GM18498 (cell line): ENCODE measurements around the gene ANKS6.

ENCODE experiments used
- ATAC-seq: cut with Tn5 transposase; IDR thresholded peaks from one replicate; pipeline ENCODE4 v1.9.1; 2021; ENCODE audit warnings: mild to moderate bottlenecking, moderate library complexity; ENCODE audit not compliant: unreplicated experiment

ANKS6 gene

DNA sequence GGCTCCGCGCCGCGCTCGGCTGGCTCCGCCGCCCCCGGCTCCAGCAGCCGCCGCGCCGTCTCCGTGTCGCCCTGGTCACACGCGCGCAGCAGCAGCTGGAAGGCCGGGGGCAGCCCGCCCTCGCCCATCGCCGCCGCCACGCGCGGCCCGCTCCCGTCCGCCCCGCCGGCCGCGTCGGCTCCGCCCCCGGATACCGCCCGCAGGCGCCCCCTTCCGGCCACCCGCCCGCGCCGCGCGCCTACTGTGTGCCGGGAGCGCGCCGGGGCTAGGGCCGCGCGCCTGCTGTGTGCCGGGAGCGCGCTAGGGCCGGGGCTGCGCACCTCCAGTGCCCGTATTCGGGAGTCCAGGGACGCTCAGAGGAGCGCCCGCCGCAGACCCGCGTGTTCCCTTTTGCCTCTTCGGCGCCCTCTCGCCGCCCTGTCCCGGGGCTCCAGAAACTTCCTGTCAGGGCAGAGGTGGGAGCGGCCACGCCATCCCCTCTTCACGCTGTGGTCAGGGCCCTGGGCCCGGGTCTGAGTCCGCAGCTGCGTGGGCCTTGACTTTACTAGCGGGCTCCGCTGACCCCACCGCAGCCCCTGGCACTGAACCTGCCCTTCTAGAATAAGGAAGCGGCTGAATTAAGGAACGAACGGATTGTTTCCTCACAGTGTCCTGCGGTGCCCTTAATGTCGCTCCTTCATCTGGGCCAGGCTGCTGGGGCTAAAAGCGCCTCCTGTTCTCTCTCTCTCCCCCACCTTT, at the start of gene ANKS6:
TSS of gene ANKS6 (minus strand) at position 192 of the 738 bp plus-strand sequence. CDS start at position 128, 64 bp downstream.
- peak; percentile 88 for ATAC-seq

DNA sequence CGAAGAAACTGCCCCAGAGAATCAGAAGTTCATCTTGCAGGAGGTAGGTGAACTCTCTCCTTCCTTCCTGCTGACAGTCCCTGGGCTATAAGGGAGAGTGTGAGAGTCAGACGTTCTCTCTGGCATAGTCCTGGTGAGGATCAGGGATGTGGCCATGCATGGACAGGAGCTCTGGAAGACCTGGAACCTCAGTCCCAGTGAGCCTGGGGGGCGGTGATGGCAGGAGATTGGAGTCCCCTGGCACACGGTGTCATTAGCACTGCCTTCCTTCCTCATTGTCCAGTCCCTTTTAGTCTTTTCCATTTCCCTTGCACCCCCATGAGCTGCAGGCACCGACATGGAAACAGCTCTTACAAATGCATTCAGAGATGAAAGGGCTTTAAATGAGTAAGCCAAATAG, 49.7 kb upstream of the ANKS6 start:
- ATAC-seq: no peak

DNA sequence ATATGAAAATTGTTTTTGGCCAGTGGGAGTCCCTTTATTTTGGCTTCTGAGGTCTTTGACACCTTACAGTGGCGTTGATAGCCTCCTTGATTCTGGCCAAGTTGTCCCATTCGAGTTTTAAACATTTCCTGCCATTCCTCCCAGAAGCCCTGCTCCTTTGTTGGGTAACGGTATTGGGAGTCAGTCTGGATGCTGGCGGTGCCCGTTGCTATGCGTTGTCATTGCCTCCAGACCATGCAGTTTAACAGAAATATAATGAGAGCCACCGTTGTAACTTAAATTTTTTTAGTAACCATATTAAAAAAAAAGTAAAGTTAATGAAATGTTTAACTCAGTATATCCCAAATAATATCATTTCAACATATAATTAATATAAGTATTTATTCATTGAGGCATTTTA, 46.2 kb upstream of the ANKS6 start:
- no peak for ATAC-seq

DNA sequence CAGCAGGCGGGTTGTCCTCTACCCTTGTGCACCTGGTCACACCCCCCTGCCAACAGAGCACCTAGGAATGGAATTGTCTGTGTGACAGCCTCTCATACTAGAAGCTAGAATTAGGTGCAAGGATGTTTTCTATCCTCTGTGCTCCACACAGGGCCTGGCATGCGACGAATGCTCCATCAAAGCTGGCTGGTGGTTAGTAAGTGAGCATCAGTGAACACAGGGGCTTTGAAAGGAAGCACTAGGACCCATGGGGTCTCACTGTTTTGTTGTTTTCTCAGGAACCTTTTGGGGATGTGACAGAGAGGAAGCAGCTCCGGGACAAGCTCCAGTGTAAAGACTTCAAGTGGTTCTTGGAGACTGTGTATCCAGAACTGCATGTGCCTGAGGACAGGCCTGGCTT, 43.4 kb upstream of the ANKS6 start:
- no peak for ATAC-seq

DNA sequence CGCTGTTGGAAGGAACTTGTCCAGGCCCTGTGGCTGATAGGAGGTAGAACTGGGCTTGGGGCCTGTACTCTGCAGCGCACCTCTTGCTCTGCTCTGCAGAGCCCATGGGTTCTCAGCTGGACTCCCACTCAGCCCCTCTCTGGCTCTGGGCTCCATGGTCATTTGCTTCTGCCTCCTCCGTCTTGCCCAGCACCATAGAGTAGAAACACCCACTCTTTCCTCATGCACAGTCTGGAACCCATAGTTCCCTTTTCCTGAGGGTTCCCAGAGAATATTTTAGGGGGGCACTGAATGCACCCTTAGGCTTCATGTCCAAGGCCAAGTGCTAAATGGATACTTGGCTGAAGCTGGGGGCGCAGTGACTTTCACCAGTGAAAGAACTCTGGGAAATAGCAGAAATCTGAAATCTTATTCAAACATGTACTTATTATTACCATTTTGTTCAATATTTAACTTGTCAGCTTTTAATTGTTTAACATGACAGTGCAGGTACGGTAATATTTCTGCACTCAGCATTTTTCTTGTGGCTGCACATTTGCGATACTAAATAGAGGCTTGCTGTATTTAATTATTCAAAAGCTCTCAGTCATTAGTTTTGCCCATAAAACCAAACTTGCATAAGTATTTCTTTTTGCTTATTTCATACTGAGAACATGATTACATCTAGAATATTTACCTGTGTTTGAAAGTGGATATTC, 42.7 kb upstream of the ANKS6 start:
- no peak for ATAC-seq

DNA sequence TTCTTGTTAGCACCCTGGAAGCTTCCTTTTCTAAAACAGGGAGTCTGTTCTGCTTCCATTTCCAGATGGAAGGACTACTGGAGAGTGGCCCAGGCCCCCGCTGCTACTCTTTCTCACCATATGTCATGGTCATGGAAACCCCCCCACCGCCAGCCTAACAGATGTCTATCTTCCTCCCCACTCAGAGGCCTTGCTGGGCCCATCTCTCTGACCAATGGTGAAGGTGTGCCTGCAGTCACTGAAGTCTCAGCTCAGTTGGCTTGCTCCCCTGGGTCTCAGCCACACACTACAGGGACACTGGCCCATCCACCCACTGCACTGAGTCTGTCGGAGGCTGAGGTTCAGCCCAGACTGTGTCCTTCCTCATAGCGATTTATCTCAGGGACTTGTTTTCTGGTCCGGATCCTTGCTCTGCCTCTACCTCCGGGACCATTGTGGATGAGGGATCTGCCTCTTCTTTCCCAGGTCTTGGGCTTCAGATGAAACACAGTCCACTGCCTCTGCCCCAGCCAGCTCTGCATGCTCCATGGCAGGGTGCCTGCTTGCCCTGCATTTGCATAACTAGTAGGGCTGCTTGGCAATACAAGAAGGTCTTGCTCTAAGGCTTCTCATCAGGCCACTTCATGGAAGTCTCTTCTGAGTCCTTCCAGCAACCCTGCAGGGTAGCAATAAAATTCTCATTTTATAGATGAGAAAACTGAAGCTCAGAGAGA, 42.0 kb upstream of the ANKS6 start:
- ATAC-seq: no peak

DNA sequence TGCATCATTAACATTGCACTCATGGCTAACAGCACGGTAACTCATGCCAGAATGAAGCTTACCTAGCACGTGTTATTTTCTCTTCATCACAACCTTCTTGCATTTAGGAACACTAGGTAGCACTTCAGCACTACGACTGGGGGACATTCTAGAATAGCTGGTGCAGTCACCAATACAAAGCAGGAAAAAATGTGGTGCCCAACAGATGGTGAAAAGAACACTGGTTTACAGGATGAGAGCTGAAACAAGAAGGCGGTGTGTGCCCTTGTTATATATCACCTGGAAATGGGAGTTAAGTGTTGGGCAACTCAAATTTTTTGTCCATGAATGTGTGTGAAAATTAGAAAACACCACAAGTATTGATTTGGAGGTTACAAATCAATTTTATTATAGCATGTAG, 41.2 kb upstream of the ANKS6 start:
- no peak for ATAC-seq

DNA sequence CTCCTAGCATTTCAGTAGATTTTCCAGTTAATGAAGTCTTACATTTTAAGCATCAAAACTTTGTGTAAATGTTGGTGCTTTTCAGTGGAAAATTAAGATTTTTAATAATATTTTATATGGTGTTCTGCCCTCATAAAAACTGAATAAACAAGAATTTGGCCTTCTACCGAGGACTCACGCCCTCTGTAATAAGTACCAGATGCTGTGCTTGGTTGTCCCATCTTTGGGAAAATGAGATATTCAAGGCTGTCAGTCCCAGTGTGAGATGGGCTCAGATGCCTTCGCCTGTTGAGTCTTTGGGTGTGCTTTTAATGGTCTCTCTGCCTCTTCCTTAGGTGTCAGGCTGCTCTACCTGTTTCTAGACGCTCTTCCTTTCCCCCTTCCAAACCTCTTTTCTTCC, 39.9 kb upstream of the ANKS6 start:
- ATAC-seq: no peak

DNA sequence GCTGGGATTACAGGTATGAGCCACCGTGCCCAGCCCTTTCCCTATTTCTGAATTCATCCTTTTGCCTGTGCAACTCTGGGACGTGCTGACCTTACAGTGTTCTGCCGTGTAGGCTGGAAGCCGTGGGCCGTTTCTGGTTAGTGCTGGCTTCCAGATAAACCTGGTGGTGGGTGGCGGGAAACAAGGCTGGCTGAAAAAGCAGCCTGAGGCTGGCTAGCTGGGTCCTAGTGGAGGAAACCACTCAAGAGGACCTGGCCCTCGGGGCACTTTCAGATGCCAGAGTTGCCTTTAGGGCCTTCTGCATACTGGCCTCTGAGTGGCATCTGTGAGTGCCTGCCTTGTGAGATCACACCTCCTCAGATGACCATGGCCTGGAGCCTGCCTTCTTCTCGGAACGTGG, 38.0 kb upstream of the ANKS6 start:
- no peak for ATAC-seq

DNA sequence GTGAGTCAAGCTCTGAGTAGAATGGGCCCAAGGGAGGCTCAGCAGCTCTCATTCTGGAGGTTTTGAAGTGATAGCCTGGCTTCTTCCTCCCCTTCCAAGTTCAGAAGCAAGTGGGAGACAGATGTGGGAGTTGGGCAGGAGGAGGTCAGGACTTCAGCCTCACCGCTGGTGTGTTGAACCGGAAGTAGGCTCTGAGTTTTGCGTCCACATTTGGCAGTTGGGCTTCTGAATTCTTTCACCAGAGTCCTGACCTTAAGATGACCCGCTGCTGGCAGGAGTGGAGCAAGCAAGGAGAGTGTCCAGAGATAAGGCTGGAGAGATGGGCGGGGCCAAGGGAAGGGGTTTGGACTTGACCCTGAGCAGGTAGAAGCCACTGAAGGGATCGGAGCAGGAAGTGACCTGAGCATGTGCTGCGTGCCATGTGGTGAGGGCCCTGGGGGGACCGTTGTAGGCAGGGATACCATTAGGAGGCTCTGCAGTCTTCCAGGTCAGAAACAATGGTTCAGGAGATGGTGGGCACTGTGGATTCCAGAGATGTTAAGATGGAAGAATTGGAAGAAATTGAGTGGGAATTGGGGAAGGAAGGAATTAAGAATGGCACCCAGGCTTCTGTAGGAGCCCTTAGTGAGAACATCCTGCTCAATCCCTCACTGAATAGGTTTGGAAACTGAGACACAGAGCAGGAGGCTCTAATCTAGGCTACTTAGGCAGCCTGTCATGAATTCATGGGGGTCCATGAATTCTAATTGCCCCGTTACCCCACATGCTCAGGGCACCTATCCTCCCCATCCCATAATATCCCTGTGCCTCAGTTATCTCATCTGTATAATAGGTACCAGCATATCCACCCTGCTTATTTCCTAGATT, 37.0 kb upstream of the ANKS6 start:
- ATAC-seq: no peak

DNA sequence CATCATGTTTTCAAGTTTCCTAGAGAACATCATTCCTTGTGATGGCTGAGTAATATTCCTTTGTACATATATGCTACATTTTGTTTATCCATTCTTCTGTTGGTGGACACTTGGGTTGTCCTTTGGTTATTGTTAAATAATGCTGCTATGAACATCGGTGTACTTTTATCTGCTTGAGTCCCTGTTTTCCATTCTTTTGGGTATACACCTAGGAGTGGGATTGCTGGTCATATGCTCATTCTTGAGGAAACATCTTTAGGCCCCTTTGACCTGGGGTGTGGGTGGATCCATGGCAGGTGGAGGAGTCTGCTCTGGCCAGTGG, 36.4 kb upstream of the ANKS6 start:
- ATAC-seq: no peak

DNA sequence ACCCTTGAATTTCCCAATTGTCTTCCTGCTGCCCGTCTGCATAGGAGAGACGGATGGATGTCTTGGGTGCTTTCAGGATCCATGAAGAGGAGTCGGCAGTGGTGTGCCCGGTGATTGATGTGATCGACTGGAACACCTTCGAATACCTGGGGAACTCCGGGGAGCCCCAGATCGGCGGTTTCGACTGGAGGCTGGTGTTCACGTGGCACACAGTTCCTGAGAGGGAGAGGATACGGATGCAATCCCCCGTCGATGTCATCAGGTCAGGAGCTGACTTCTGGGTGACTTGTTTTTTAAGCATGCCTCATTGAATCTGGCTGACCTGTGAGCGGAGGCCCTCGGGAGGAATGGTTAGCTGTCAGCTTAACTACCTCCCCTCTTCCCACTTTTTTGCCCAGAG, 35.3 kb upstream of the ANKS6 start:
- no peak for ATAC-seq

DNA sequence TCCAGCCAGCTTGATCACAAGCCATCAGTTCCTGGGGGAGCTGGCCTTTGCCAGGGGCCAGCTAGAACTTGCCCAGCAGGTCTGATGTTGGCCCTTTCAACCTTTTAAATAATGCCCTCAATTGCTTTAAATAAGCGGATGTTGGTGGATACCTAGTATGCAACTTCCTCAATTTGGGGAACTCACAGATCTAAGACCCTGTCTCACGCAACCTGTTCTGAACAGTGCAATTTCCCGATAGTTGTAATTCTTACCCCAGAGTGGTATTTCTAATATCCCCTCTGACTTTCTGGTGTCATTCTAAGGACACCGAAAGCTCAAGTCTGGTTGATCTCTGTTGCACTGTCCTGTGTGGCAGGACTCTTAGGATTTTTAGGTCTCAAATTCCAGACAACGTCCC, 34.2 kb upstream of the ANKS6 start:
- no peak for ATAC-seq

DNA sequence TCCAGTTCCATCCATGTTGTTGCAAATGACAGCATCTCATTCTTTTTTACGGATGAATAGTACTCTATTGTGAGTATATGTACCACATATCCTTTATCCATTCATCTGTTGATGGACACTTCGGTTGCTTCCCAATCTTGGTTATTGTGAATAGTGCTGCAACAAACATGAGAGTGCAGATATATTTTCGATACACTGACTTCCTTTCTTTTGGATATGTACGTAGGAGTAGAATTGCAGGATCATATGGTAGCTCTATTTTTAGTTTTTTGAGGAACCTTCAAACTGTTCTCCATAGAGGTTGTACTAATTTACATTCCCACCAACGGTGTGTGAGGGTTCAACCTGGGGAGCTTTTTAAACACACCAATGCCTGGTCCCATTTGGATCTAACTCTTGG, 33.4 kb upstream of the ANKS6 start:
- no peak for ATAC-seq

DNA sequence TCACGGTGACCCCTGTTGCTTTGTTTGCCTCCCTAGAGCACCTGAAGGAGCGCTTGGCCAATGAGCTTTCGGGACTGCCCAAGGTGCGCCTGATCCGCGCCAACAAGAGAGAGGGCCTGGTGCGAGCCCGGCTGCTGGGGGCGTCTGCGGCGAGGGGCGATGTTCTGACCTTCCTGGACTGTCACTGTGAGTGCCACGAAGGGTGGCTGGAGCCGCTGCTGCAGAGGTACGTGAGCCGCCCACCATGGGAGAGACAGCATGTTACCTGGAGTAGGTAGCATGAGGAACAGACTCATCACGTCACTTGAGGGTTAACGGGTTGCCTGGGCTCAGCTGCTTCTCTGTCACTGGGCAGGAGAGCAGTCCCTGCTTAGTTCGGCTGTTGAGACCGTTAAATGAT, 30.4 kb upstream of the ANKS6 start:
- ATAC-seq: no peak

DNA sequence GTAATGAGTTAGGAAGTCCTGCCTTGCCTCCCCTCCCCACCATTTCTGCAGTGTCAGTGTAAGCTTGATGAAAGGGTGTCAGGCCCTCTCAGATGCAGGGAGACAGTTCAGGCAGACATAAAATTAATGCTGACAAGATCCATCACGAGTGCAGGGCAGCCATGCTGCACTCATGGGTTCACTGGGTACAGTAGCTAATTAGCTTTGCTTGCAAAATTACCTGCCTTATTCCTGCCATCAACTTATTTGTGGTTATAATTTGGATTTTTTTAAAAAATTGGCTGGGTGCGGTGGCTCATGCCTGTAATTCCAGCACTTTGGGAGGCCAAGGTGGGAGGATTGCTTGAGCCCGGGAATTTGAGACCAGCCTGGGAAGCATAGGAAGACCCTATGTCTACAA, 29.1 kb upstream of the ANKS6 start:
- no peak for ATAC-seq

DNA sequence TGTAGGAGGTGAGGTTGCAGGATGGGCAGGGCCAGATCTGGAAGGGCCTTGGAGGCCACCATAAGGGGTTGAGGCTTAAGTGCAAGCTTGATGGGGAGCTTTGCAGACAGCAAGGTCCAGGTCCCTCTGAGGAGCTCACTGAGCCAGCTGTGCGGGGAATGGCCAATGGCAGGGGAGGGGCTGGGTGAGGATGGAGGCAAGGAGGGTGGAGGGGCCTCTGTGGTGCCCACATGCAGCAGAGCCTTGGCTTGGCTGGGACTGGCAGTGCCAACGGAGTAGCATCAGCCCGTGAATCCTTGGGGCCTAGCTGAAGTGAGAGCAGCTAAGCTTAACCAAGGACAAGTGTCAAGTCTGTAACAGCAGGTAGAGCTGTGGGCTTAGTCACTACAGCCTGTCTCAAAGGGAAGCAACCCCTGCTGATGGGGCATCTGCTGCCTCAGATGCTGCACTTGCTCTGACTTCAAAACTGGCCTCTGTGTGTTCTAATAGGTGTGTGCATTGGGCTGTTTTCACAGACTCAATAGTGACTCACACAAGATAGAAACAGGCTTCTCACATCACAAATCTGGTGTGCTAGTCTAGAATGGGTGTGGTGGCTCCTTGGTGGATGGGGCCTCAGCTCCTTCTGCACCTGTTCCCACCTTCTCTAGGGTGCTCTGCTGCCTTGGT, 27.4 kb upstream of the ANKS6 start:
- ATAC-seq: no peak

DNA sequence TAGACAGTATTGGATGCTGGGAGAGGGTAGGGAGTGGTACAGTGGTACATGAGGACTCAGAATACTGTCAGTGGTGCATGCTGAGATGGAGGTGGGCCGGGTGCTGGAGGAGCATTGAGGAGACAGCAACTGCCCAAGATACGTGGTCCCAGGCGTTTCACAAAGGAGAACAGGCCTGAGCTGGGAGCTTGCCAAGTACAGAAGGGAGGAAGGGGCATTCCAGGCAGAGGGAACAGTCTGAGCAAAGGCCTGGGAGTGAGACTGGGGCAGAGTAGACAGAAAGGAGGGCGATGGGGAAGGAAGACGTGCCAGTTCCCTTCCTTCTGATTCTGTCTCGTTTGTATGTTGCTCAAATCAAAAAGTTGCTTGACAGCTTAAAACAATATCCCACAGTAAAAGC, 26.3 kb upstream of the ANKS6 start:
- ATAC-seq: no peak

DNA sequence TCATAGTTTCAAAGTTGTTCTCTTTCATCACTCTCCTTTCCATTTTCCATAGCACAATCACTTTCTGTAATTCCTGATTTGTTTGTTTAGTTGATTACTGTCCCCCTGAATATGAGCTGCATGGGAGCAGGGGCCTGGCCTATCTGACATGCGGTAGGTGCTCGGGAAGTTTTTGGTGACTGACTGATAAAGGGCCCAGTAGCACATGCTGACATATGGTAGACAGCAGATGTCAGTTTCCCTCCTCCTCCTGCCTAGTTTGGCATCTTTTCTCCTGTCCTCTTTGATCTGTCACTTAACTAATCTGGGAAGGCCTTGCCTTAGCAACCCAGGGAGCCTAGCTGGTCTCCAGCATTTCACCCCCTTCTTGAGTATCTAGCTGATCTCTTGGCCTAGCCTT, 25.5 kb upstream of the ANKS6 start:
- ATAC-seq: no peak

DNA sequence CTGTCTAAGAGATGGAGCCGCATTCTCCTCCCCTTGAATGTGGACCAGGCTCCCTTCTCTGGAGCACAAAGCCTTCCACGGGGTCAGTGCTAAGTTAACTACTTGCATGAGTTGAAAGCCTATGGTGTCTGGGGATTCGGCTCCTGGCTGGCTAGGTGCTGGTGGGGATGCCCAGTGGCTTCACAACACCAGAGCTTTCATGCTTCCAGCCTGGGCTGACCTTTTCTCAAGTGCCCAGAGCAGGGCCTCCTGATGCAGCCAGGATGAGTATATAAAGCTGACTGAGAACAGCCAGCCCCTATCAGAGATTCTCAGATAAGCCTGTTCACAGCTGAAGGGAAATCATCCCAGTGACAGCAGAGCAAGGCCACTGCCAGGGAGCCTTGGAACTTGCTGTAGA, 22.9 kb upstream of the ANKS6 start:
- no peak for ATAC-seq

DNA sequence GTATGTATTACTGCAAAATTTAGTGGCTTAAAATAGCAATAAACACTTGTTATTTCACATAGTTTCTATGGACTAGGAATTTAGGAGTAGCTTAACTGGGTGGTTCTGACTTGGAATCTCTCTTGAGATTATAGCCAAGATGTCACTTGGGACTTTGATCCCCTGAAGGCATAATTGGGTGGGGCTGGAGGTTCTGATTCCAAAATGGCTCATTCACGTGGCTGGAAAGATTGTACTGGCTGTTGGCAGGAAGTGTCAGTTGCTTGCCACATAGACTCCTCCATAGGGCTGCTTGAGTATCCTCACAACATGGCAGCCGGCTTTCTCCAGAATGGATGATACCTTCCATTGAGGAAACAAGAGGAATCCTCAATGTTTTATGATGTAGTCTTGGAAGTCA, 22.4 kb upstream of the ANKS6 start:
- no peak for ATAC-seq
